Kidney tubule cell (primary cell): ENCODE measurements around the gene NABP1.
A peak's percentile ranks its signal among the peaks of the same experiment; 100 is the strongest.

ENCODE experiments used
- DNase-seq: peaks from one replicate; pipeline ENCODE4 v3.0.0-alpha.2; 2018; ENCODE audit warnings: low spot score

The NABP1 gene

DNA sequence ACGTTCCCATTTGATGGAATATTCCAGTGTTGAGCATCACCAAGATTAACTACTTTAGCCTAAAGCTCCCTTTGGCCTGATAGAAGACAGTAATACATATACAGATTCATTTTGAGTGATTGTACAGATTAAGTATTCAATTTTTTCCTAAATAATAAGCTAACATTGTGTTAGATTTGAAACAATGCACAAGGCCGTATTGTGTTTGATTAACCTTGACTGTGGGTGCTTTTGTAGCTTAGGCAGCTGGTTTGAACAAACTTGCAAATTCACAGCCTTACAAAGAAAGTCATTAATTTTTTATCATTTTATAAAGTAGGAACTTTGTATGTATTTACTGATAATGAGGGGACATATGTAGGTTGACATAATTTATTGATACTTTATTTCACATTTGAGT is 29.6 kb downstream of the NABP1 start:
- DNase-seq = no peak

DNA sequence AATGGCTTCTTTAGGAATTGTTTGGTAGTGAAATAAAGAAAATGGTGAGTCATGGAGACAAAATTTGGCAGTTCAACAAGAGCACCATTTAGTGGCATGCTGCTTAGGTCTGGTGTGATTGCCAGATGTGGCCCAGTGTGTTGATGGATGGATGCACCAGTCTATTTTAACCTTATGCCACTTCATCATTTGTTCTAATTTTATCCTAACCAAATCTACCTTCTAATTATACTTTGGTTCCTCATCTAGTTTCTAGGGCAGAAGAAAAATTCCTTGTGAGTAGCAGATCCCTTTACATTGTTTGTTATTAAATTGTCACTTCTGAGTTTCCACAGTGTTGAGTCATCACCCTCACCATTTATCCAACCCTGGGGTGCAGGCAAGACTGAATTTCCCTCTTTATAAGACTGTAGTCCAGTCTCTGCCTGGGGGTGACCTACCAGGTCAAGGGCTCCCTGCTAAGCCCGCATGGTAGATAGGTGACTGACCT is 32.5 kb downstream of the NABP1 start:
- DNase-seq = peak; percentile 7

DNA sequence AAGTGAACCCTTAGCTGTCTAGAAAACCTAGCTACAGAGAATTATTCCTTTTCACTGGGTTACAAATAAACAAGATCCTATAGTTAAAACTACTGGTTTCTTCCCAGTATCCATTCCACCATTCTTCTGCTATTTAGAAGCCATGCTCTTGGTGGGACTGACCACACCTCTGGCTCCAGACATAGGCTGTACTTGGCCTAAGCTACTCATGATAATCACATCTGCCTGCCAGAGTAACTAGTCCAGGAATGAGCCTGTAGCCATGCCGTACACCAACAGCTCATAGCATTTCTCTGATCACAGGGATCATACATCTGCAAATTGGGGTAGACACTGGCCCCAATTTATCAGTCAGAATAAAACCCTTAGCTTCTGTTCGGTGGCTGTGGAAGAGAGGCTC is 33.7 kb downstream of the NABP1 start:
- no peak for DNase-seq

- peak; percentile 39 for DNase-seq
Observed at GRCh38 chr2:191713837-191714236, 35.9 kb downstream of the NABP1 start.

DNA sequence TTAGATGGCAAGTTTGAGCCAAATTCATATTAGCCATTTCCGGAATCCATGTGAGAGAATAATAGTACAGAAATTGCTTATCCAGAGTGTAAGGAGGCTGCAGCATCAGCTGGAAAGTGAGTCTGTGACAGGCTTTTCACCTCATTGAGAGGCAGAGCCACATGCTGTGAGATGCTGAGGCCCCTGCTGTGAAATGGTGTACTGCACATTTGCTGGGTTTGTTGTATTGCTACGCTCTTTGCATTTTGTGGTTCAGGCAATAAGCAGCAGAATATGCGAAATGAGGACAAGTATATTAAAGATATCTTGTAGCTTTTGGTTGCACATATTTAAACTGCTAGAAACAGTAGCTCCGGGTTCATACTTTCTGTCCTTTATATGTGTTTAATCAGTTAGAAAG is 37.0 kb downstream of the NABP1 start:
- no peak for DNase-seq

- no peak for DNase-seq
Observed at GRCh38 chr2:191715471-191715870, 37.5 kb downstream of the NABP1 start.

- DNase-seq = no peak
Observed at GRCh38 chr2:191719261-191719660, 41.3 kb downstream of the NABP1 start.

DNA sequence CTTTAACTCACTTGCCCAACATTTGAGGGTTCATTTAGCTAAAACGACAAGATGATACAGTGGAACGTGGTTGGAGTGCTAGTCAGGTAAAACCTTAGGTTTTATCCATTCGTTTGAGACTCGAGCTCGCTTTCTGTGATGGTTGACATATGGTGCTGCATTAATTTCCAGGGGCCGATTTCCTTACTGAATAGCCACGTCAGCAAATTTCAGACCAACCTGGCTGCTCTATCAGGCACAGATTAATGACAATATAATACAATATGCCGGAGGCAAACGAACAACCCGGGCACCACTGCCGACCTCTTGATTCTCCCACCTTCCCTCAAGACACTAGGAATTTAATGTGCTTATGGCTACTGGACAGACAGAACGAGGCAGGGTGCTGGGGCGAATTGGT is 42.0 kb downstream of the NABP1 start:
- DNase-seq = no peak

DNA sequence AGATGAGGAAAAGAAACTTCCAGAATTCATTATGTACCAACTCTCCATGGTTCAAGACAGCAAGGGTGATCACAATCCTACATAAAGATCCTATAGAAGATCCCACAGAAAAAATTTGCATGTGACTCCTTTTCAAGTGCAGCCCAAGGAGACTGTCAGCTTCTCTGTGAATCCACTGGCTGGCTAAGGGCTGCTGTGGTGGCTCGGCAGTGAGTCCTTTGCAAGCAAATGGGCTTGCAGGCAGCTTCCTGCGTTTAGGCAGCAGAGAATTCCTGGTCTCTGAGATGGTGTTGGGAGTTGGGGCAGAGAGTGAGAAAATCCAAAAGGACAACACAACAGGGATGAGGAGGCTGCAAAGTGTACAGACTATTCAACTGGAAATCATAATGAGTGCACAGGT is 43.4 kb downstream of the NABP1 start:
- DNase-seq = no peak

GRCh38 chr2:191724015-191724414 is 46.1 kb downstream of the NABP1 start:
- no peak for DNase-seq

DNA sequence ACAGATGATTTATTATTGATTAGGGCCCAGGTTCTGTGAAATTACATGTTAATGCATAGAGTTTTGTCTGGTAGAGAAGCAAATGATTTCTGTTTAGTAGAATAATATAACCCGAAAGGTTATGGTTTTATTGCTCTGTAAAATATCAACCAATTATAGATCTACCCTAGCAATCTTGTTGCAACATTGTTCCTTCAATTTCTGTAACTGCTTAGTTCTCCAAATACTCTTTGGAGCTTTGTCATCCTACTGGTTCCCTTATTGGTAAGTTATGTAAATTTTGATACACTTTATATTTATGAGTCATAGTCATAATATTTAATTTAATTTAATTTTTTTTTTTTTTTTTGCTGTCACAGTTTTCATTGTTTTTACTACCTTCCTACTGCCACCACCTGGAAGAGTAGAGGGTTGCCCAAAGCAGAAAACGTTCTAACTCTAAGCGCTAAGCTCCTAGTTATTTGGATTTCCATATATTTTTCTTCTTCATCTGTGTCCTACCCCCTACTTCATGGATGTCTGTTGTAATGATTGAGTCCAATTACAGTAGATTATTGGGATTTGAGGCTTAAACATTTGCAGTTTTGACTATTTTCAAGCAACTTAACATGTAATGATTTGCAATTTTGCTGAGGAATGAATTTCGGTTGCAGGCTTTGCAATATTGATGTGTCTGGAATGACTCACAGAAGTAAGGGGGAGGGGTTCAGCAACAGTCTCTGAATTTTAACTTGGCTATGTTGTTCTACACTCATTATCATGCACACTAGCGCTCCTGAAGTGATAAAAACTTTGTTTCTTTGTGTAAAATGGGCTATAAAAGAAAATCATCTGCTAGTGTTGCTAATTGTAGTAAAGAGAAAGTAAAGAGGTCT is 51.1 kb downstream of the NABP1 start:
- DNase-seq = peak; percentile 10

- no peak for DNase-seq
Observed at GRCh38 chr2:191730263-191730662, 52.3 kb downstream of the NABP1 start.
